SK-N-SH (cell line): ENCODE measurements around the gene PBXIP1. TPM values are rescaled to one million over a fixed set of nuclear protein-coding genes. Genes with fewer than 3 reads are reported as not detected.

Experiments
- CTCF ChIA-PET: fragments of 300-600, 350-600 bp; formaldehyde crosslinking; extraction: SDS; loops from one replicate; lab custom pipeline; 2021; lab: Yijun Ruan, JAX
- POLR2A ChIA-PET: fragments of 350-600 bp; sonication (Branson Sonifier 250); formaldehyde crosslinking; extraction: SDS; loops from one replicate; lab custom pipeline; 2020; ENCODE audit warnings: antibody characterized with exemption, inconsistent platforms; lab: Yijun Ruan, JAX
- DNase-seq: peaks from one replicate; pipeline ENCODE4 v3.0.0; 2012
- H2AFZ ChIP-seq: fragments of 200-600 bp; sonication (generic); 2 replicates; pipeline ENCODE4 v1.8.1; 2016; ENCODE audit warnings: antibody characterized with exemption, mild to moderate bottlenecking, low read depth
- H3F3A ChIP-seq: fragments of 200-600 bp; sonication (generic); replicated peaks from 2 replicates; pipeline ENCODE3; 2016; ENCODE audit warnings: antibody characterized with exemption, mild to moderate bottlenecking; ENCODE audit not compliant: insufficient read depth
- H3K27ac ChIP-seq, 2 experiments: fragments of 200-500 bp in 1 of 2; fragments of 200-600 bp in 1 of 2; sonication (Bioruptor generic) in 1 of 2; sonication (generic), shearing (Covaris generic) in 1 of 2; 2 replicates each; pipeline versions ENCODE4 v1.5.1 to v1.6.1; 2014 to 2016; ENCODE audit warnings: low read depth in 2 of 2, inconsistent platforms in 1 of 2, low read length in 1 of 2, mild to moderate bottlenecking in 1 of 2, mixed read lengths in 1 of 2
- H3K27me3 ChIP-seq: fragments of 200-600 bp; sonication (generic), shearing (Covaris generic); 2 replicates; pipeline ENCODE4 v1.6.1; 2016; ENCODE audit warnings: mixed run types; ENCODE audit not compliant: insufficient read depth
- H3K36me3 ChIP-seq, 2 experiments: fragments of 200-500 bp in 1 of 2; fragments of 200-600 bp in 1 of 2; sonication (Bioruptor generic) in 1 of 2; sonication (generic) in 1 of 2; replicated peaks in 1 of 2; 2 replicates each; pipeline versions ENCODE3 to v1.5.1; 2014 to 2016; ENCODE audit warnings: low read length in 1 of 2, mild to moderate bottlenecking in 1 of 2; ENCODE audit not compliant: insufficient read depth in 2 of 2, control insufficient read depth in 1 of 2
- H3K4me1 ChIP-seq, 2 experiments: fragments of 200-500 bp in 1 of 2; fragments of 200-600 bp in 1 of 2; sonication (Bioruptor generic) in 1 of 2; sonication (generic), shearing (Covaris generic) in 1 of 2; 2 replicates each; pipeline versions ENCODE4 v1.5.1 to v1.6.1; 2014 to 2016; ENCODE audit warnings: low read depth in 1 of 2, low read length in 1 of 2, mixed run types in 1 of 2; ENCODE audit not compliant: insufficient read depth in 2 of 2, control insufficient read depth in 1 of 2
- H3K4me2 ChIP-seq: fragments of 200-600 bp; sonication (generic), shearing (Covaris generic); 2 replicates; pipeline ENCODE4 v1.6.1; 2017; ENCODE audit warnings: mixed run types
- H3K4me3 ChIP-seq, 2 experiments: fragments of 200-500 bp in 1 of 2; fragments of 200-600 bp in 1 of 2; sonication (Bioruptor generic) in 1 of 2; sonication (generic), shearing (Covaris generic) in 1 of 2; 2 replicates each; pipeline versions ENCODE4 v1.5.1 to v1.8.1; 2014 to 2016; ENCODE audit warnings: low read depth in 2 of 2, inconsistent platforms in 1 of 2, low read length in 1 of 2, mild to moderate bottlenecking in 1 of 2, mixed read lengths in 1 of 2, moderate library complexity in 1 of 2
- H3K79me2 ChIP-seq: fragments of 200-600 bp; sonication (generic); 2 replicates; pipeline ENCODE4 v1.8.1; 2017; ENCODE audit warnings: mild to moderate bottlenecking; ENCODE audit not compliant: insufficient read depth
- H3K9ac ChIP-seq: fragments of 200-600 bp; sonication (generic); 2 replicates; pipeline ENCODE4 v1.6.1; 2017; ENCODE audit warnings: mixed run types
- H3K9me2 ChIP-seq: fragments of 200-600 bp; sonication (generic); 2 replicates; pipeline ENCODE4 v1.6.1; 2017; ENCODE audit warnings: mixed run types
- H3K9me3 ChIP-seq: fragments of 200-600 bp; sonication (generic); 2 replicates; pipeline ENCODE4 v1.6.1; 2017; ENCODE audit warnings: mixed run types, mild to moderate bottlenecking, moderate library complexity
- H4K20me1 ChIP-seq: fragments of 200-600 bp; sonication (generic); 2 replicates; pipeline ENCODE4 v1.6.1; 2017; ENCODE audit warnings: mild to moderate bottlenecking, mixed run types; ENCODE audit not compliant: insufficient read depth
- CHD2 ChIP-seq: fragments of 150-350 bp; IDR thresholded peaks from 2 replicates; pipeline ENCODE4 v1.6.1; 2018; ENCODE audit warnings: low read length; ENCODE audit not compliant: partially characterized antibody
- ELF1 ChIP-seq: IDR thresholded peaks from 2 replicates; pipeline ENCODE4 v1.4.0; 2012
- EP300 ChIP-seq, 2 experiments: IDR thresholded peaks; 2 replicates each; pipeline versions ENCODE4 v1.4.0 to v1.6.1; 2012; ENCODE audit warnings: borderline replicate concordance in 1 of 2, low read depth in 1 of 2, low read length in 1 of 2
- EZH2phosphoT487 ChIP-seq: fragments of 200-600 bp; sonication (generic); IDR thresholded peaks from 2 replicates; pipeline ENCODE4 v1.6.1; 2017; ENCODE audit warnings: low read depth, mixed run types, mild to moderate bottlenecking, antibody characterized with exemption, moderate library complexity, borderline replicate concordance
- FOSL2 ChIP-seq: IDR thresholded peaks from 2 replicates; pipeline ENCODE4 v1.4.0; 2012; ENCODE audit warnings: low read depth, mild to moderate bottlenecking, moderate library complexity, borderline replicate concordance
- FOXJ3 ChIP-seq: sonication (generic); formaldehyde crosslinking; IDR thresholded peaks from 2 replicates; pipeline ENCODE4 v1.5.1; 2020; ENCODE audit warnings: mild to moderate bottlenecking, missing genetic modification reagents
- FOXM1 ChIP-seq: IDR thresholded peaks from 2 replicates; pipeline ENCODE4 v1.4.0; 2012; ENCODE audit warnings: low read depth, mild to moderate bottlenecking
- GABPA ChIP-seq: IDR thresholded peaks from 2 replicates; pipeline ENCODE4 v1.4.0; 2012; ENCODE audit warnings: low read depth, mild to moderate bottlenecking
- JUND ChIP-seq: IDR thresholded peaks from 2 replicates; pipeline ENCODE4 v1.4.0; 2012
- MXI1 ChIP-seq: IDR thresholded peaks from 2 replicates; pipeline ENCODE4 v1.6.1; 2012; ENCODE audit warnings: mild to moderate bottlenecking, low read depth, low read length, improper control_type of control experiment
- RAD21 ChIP-seq: IDR thresholded peaks from 2 replicates; pipeline ENCODE4 v1.6.1; 2012; ENCODE audit warnings: mild to moderate bottlenecking, low read length
- RCOR1 ChIP-seq: fragments of 150-350 bp; IDR thresholded peaks from 2 replicates; pipeline ENCODE4 v1.6.1; 2017; ENCODE audit warnings: antibody characterized with exemption, low read length
- REST ChIP-seq: IDR thresholded peaks from 2 replicates; pipeline ENCODE4 v1.6.1; 2012; ENCODE audit warnings: mild to moderate bottlenecking, low read depth, low read length, moderate library complexity
- SIN3A ChIP-seq: IDR thresholded peaks from 2 replicates; pipeline ENCODE4 v1.6.1; 2012; ENCODE audit warnings: low read depth, mild to moderate bottlenecking, low read length, moderate library complexity, borderline replicate concordance
- TCF12 ChIP-seq: IDR thresholded peaks from 2 replicates; pipeline ENCODE4 v1.4.0; 2012
- TEAD4 ChIP-seq: IDR thresholded peaks from 2 replicates; pipeline ENCODE4 v1.4.0; 2012; ENCODE audit warnings: mild to moderate bottlenecking, borderline replicate concordance; ENCODE audit not compliant: insufficient read depth
- YY1 ChIP-seq: IDR thresholded peaks from 2 replicates; pipeline ENCODE4 v1.4.0; 2012; ENCODE audit warnings: low read depth, mild to moderate bottlenecking
- ZBTB33 ChIP-seq: IDR thresholded peaks from 2 replicates; pipeline ENCODE4 v1.4.0; 2012; ENCODE audit warnings: low read depth, borderline replicate concordance
- WGBS: methylation state at CpG from one replicate; pipeline ENCODE4 v1.1.6; 2017; ENCODE audit warnings: low lambda C conversion rate; 5-methylcytosine and 5-hydroxymethylcytosine counted together
- polyA plus RNA-seq, 3 experiments: library from polyadenylated mRNA; depleted of rRNA; stranded (reverse); fragments of >200 nt; gene quantifications; 2 replicates each; pipeline ENCODE4 v1.2.3, GENCODE V29; 2012
- TF ChIP-seq, protein P1 (sequence below): IDR thresholded peaks from 2 replicates; pipeline ENCODE4; 2012

The PBXIP1 gene
- polyA plus RNA-seq, 1 of the 3 experiments (the other 2 are of a cell fraction), result 55.9 TPM

- WGBS, result 63% methylated on average over 1 of the region's 1 CpG
- H3K9me3 ChIP-seq, result no peaks in the 10 kb centered on the region
- H3K4me1 ChIP-seq, result peaks cover 0 to 6% of the 10 kb centered on the region in 2 experiments; a peak in 1 of 4 replicates
- CTCF ChIA-PET, result interaction anchor here (0.8 kb wide), 1 partner anchor 42 kb away, joined by 4 read pairs; no protein-coding TSS in a partner anchor
- no peak overlapping the region for H3K9ac ChIP-seq
- no peaks in the 10 kb centered on the region; the same call in 1 of the 2 replicates for H3K27me3 ChIP-seq
- DNase-seq, result no peak
- no peaks in the 10 kb centered on the region for H3K36me3 ChIP-seq
- H3K27ac ChIP-seq, result no peak overlapping the region
- no peaks in the 10 kb centered on the region for H3K79me2 ChIP-seq
- H3F3A ChIP-seq, result peaks cover 4% of the 10 kb centered on the region
- no peak overlapping the region for H2AFZ ChIP-seq
- no peak overlapping the region for H3K4me3 ChIP-seq
- no peak for TF ChIP-seq EP300 (IDR thresholded peaks at IDR 0.05; ENCODE audit: borderline replicate concordance in 1 of 2, low read depth in 1 of 2, low read length in 1 of 2)
- TF ChIP-seq EZH2phosphoT487, result no peak
- TF ChIP-seq YY1, result no peak
- TF ChIP-seq FOXM1, result no peak
- no peak for TF ChIP-seq ELF1
- TF ChIP-seq FOSL2, result no peak
- no peak for TF ChIP-seq FOXJ3 (CRISPR knock-in tag)
- TF ChIP-seq, protein P1, sequence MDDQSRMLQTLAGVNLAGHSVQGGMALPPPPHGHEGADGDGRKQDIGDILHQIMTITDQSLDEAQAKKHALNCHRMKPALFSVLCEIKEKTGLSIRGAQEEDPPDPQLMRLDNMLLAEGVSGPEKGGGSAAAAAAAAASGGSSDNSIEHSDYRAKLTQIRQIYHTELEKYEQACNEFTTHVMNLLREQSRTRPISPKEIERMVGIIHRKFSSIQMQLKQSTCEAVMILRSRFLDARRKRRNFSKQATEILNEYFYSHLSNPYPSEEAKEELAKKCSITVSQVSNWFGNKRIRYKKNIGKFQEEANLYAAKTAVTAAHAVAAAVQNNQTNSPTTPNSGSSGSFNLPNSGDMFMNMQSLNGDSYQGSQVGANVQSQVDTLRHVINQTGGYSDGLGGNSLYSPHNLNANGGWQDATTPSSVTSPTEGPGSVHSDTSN, result no peak
- no peak for TF ChIP-seq JUND
- TF ChIP-seq RAD21, result no peak
- TF ChIP-seq GABPA, result no peak
- TF ChIP-seq CHD2, result no peak
- TF ChIP-seq ZBTB33, result no peak
- H3K9me2 ChIP-seq, result no peaks in the 10 kb centered on the region
- no peaks in the 10 kb centered on the region for H4K20me1 ChIP-seq
- POLR2A ChIA-PET, result no interaction called here
- no peak overlapping the region for H3K4me2 ChIP-seq
These were observed 54.3 kb downstream of the PBXIP1 start for GRCh38 chr1:154901591-154901990.

DNA sequence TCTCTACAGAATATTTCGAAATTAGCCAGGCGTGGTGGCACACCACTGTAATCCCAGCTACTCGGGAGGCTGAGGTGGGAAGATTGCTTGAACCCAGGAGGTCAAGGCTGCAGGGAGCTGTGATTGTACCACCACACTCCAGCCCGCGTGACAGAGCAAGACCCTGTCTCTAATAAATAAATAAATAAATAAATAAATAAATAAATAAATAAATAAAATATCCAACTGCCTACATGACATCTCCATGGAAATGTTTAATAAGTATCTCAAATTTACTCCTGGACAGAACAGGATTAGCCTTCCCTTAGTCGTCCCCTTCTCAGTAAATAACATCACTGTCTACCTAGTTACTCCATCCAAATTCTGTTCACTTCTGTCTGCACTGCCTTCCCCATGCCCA is 56.9 kb downstream of the PBXIP1 start:
- WGBS, result 72% methylated on average over 6 of the region's 6 CpGs
- DNase-seq, result no peak
- Histone ChIP-seq H2AFZ (no peak overlapping the region), H3K27ac (no peak overlapping the region), H4K20me1 (no peaks in the 10 kb centered on the region), H3K27me3 (peaks cover 5% of the 10 kb centered on the region), H3K36me3 (no peaks in the 10 kb centered on the region), H3K9me3 (no peaks in the 10 kb centered on the region), H3K4me2 (no peak overlapping the region), H3K79me2 (no peaks in the 10 kb centered on the region), H3K4me1 (peaks cover 0 to 9% of the 10 kb centered on the region in 2 experiments; a peak in 1 of 4 replicates), H3K9me2 (no peaks in the 10 kb centered on the region), H3K4me3 (no peak overlapping the region), H3K9ac (no peak overlapping the region), H3F3A (peaks cover 4% of the 10 kb centered on the region)
- POLR2A ChIA-PET, result no interaction called here
- CTCF ChIA-PET, result no interaction called here
- TF ChIP-seq FOSL2 (no peak), RCOR1 (no peak), FOXM1 (no peak), EP300 (IDR thresholded peaks at IDR 0.05; ENCODE audit: borderline replicate concordance in 1 of 2, low read depth in 1 of 2, low read length in 1 of 2) (no peak), ZBTB33 (no peak), TEAD4 (no peak), SIN3A (no peak), REST (no peak), MXI1 (no peak), ELF1 (no peak), TCF12 (no peak)
